GM13976 (cell line): ENCODE data around the gene MFN1.

Experiments
- DNase-seq: peaks from one replicate; pipeline ENCODE4 v3.0.0; 2012; ENCODE audit warnings: low spot score
- in situ Hi-C: fragments of 300-500 bp; cut with MboI; formaldehyde crosslinking; loops from one replicate; pipeline ENCODE4 v1.12.0; 2022; ENCODE audit warnings: low sequenced_read_pairs, mixed read lengths, inconsistent platforms; ENCODE audit not compliant: unreplicated experiment
- TF ChIP-seq, protein P1 (sequence below): IDR thresholded peaks from 2 replicates; pipeline ENCODE4 v1.5.1; 2012; ENCODE audit warnings: borderline replicate concordance, mild to moderate bottlenecking; ENCODE audit not compliant: insufficient read depth; ENCODE audit errors: extremely low read depth, missing control alignments, control extremely low read depth

MFN1 gene

DNA sequence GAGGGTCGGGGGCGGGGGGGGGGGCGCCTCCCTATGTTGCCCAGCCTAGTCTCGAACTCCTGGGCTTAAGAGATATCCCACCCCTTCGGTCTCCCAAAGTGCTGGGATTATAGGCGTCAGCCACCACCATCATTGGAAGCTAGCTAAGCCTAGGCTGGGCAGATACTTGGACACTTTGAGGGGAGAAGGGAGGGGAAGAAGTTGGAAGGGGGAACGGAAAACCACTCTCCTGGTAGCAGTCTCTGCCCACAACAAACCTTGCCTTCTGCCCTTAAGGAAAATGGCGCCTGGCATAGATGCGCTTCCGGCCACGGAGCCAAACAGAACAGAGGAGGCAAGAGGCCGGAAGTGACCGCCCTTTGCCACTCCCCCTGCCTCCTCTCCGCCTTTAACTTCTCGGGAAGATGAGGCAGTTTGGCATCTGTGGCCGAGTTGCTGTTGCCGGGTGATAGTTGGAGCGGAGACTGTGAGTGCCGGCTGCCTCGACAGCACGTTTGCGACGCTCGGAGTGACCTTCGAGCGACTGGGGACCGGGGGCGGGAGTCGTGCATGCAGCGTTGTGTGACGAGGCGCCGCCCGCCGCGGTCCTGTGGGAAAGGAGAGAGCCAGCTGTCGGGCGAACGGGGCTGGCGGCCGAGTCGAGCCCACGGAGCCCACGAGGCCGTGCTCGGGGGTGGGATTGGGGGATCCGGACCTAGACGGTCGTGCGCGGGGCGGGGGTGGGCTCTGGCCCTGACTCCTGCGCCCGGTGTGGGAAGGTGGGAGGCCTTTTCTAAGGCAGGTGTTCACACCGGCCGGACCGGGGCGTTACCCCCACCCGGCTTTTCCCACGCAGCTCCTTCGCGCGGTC lies at the start of gene MFN1:
Gene MFN1 (plus strand): TSS at position 365 of the 850 bp plus-strand sequence. CDS start 1,143 bp downstream, outside the sequence.
- in situ Hi-C loops = no loop called here
- peak; percentile 93 for DNase-seq
- TF ChIP-seq, protein P1, sequence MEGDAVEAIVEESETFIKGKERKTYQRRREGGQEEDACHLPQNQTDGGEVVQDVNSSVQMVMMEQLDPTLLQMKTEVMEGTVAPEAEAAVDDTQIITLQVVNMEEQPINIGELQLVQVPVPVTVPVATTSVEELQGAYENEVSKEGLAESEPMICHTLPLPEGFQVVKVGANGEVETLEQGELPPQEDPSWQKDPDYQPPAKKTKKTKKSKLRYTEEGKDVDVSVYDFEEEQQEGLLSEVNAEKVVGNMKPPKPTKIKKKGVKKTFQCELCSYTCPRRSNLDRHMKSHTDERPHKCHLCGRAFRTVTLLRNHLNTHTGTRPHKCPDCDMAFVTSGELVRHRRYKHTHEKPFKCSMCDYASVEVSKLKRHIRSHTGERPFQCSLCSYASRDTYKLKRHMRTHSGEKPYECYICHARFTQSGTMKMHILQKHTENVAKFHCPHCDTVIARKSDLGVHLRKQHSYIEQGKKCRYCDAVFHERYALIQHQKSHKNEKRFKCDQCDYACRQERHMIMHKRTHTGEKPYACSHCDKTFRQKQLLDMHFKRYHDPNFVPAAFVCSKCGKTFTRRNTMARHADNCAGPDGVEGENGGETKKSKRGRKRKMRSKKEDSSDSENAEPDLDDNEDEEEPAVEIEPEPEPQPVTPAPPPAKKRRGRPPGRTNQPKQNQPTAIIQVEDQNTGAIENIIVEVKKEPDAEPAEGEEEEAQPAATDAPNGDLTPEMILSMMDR = no peak

DNA sequence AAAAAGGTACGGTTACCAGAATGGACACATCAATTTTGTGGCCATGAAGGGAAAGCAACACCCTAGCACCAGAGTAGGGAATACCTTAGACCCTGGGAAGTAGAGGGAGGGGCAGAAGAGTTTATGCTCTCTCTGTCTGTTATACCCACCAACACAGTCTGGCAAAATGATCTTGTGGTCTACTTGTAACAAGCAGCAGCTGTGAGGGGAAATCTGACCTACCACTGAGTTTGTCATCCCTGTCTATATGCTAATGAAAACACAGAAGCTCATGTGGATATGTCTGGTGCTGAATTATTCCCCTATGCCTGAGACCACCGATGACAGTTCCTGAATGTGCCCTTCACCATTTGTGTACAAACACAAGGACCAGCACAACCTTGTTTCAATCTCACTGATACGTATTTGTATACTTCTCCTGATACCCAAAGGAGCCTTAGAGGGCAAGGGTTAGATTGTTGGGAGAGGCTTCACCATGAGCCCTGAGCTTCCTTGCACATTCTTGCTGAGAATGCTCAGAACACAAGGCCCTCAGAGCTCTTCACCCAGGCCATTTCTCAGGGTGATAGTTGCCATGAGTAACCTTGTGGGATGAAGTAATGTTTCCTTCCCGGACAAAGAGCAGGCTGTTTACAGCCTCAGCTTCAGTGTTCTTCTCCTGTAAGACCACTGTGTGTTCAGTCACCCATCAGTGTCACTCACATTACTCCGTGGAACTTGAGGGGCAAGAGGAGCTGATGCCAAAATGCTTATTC lies 49.4 kb upstream of the MFN1 start:
- no peak for DNase-seq
- TF ChIP-seq, protein P1 = no peak
- in situ Hi-C loops = no loop called here

DNA sequence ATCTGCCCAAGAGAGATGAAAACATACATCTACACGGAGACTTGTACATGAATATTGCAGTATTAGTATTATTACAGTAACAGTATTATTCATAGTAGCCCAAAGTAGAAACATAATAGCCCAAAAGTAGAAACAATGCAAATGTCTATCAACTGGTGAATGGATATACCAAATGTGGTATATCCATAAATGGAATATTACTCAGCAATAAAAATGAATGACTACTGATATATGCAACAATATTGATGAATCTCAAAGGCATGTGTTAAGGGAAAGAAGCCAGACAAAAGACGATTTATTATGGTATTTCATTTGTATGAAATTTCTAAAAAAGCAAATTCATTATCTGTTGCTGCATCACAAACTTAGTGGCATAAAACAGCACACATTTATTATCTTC lies 48.2 kb upstream of the MFN1 start:
- no peak for DNase-seq
- TF ChIP-seq, protein P1 = no peak
- in situ Hi-C loops = no loop called here

DNA sequence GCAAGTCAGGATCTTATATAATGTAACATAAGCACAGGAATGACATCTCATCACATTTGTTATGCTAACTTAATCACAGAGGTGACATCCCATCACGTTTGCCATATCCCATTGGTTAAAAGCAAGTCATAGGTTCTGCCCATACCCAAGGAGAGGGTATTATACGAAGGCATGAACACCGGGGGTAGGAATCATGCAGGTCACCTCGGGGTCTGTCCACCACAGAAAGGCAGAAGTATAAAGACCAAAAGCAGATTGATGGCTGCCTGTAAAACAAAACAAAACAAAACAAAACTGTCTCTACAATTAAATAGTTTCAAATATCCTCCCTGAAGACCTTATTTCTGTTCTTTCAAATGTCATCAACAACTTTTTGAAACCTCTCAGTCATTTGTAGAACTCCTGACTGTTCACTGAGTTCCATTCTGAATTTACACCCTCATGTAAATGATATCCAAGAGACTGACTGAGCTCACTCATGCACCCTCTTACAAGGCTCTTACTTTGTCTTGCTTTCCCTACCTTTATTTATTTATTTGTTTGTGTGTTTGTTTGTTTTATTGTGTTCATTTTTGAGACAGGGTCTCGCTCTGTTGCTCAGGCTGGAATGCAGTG lies 47.4 kb upstream of the MFN1 start:
- in situ Hi-C loops = loop anchor here (25.0 kb wide), 1 partner anchor 863 kb away; no protein-coding TSS in a partner anchor
- TF ChIP-seq, protein P1 = no peak
- DNase-seq = peak; percentile 37

DNA sequence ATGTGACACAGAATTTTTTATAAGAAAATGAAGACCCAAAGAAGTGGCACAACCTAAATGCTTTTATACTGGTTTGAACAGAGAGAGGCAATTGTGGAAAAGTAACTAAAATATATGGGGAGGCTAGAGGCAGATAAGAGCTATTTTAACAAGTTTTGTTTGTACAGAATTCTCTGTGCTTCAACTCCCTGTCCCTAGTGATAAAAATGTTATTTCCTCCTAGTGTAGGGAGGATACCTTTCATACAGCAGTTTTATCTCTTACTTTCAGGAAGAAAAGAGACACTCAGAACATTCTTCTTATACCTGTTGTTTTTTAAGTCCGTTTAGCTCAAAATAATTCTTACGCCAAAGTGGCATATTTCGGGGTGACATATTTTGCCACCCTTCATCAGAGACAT lies 45.9 kb upstream of the MFN1 start:
- in situ Hi-C loops = loop anchor here (25.0 kb wide), 1 partner anchor 864 kb away; no protein-coding TSS in a partner anchor
- no peak for DNase-seq
- TF ChIP-seq, protein P1 = no peak

DNA sequence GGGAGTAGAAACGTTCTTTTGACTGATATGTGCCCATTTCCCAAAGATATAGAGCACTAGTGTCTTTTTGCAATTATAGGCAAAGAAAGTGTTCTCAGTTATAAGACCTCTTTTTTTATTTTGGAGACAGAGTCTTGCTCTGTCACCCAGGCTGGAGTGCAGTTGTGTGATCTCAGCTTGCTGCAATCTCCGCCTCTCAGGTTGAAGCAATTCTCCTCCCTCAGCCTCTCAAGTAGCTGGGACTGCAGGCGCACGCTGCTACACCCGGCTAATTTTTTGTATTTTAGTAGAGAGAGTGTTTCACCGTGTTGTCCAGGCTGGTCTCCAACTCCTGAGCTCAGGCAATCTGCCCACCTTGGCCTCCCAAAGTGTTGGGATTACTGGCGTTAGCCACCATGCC lies 45.4 kb upstream of the MFN1 start:
- DNase-seq = no peak
- TF ChIP-seq, protein P1 = no peak
- in situ Hi-C loops = loop anchor here (25.0 kb wide), 1 partner anchor 865 kb away; no protein-coding TSS in a partner anchor
